SH-SY5Y (cell line): ENCODE measurements around the gene USP6NL.

Experiments
- GATA2 ChIP-seq: IDR thresholded peaks from 2 replicates; pipeline ENCODE4 v1.6.1; 2011; ENCODE audit warnings: mild to moderate bottlenecking, low read depth, low read length
- GATA3 ChIP-seq: IDR thresholded peaks from 2 replicates; pipeline ENCODE4 v1.6.1; 2011; ENCODE audit warnings: low read depth, mild to moderate bottlenecking, low read length, moderate library complexity

DNA sequence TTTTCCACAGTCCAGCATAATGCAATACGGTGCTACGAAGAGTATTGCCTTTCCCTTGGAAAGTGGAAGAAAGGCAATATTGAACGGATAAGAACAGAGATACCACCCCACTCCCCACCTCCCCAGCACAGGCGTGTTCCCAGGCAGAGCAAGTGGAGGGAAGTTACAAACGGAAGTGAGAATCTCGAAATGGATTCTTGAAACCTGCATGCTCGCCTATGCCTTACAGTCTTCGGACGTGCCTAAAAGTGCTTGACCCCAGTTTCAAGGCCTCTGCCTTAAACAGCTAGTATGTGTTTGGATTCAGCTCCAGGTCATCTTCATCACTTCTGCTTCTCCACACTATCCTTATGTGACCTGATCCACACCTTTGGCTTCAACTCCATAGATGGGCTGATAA lies 35.0 kb upstream of the USP6NL start:
- TF ChIP-seq GATA2: no peak
- no peak for TF ChIP-seq GATA3
